OCI-LY3 (cell line): ENCODE data around the gene RBM20.

ENCODE experiments used
- CTCF ChIP-seq: fragments of 200-600, 300-600 bp; sonication (generic); IDR thresholded peaks from 2 replicates; pipeline ENCODE4 v1.5.1; 2014; ENCODE audit warnings: antibody characterized with exemption, low read length, low read depth
- EZH2phosphoT487 ChIP-seq: fragments of 200-600 bp; shearing (Covaris generic); IDR thresholded peaks from 2 replicates; pipeline ENCODE4 v1.6.1; 2018; ENCODE audit warnings: antibody characterized with exemption, mixed run types, low read depth

DNA sequence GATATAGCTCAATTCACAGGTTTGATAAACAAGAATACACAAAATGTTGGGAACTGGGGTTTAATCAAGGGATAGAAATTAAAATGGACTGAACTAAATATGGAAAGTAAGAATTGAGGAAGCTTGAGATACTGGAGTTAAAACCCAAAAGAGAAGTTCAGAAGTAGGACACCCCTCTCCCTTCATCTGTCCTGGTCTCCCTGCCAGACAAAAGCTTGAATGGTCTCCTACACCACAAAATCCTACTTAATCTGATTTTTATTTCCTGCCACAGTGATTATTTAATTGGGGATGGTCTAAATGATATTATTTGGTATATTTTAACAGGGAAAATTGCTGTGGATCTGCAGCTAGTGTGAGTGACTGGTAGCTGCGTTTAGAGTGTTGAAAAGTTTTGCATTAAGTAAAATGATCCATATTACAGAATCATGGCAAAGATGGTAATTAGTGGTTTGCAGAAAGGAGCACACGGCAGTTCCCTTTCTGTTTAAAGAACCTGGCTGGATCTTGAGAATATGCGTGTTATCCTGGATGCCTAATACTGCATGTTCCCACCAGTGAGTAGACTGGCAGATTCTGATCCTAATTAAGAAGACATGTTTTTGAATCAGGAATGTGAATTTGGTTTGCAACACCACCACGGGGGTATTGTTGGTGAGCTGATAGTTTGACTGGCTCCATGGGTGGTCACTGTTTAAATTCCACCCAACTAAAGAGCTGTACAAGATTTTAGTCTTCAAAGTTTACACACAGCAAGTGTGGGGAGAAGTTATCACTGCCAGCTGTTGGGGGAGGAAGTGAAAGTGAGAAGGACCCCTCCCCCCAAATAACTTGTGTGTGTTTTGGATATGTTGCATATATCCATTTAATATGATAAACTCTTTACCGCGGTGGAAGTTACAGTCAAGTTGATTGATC is 5.5 kb downstream of the RBM20 start:
- no peak for TF ChIP-seq CTCF
- TF ChIP-seq EZH2phosphoT487 = no peak
